Neural progenitor cell (in vitro differentiated cells): ENCODE data around the gene AUTS2.

ENCODE experiments used
- EZH2 ChIP-seq: fragments of 200-600 bp; sonication (generic); IDR thresholded peaks from 2 replicates; pipeline ENCODE4 v1.6.1; 2017; ENCODE audit warnings: antibody characterized with exemption, mild to moderate bottlenecking, moderate library complexity
- EZH2phosphoT487 ChIP-seq: fragments of 200-600 bp; sonication (generic); IDR thresholded peaks from 2 replicates; pipeline ENCODE4 v1.6.1; 2017; ENCODE audit warnings: antibody characterized with exemption
- TF ChIP-seq, protein P1 (sequence below): fragments of 200-600 bp; sonication (generic); IDR thresholded peaks from 2 replicates; pipeline ENCODE4 v1.5.1; 2017; ENCODE audit warnings: antibody characterized with exemption, mild to moderate bottlenecking

DNA sequence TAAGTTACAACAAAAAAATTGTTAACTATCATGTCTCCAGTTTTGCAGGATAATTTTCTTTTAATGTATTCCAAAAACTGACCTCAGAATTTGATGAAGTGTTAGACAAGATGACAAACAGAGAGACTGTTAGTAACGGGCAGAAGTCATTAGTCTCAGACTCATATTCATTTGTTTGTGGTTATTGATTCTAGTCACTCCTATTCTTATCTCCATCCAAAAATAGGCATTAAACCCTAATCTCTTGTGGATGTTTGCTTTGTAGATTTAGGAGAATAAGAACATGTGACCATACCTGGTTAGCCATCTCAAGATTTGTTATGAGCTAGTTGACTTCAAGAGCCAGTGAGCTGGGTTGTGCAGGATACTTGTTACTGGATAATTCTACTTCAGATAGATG is 261.1 kb downstream of the AUTS2 start:
- TF ChIP-seq, protein P1, sequence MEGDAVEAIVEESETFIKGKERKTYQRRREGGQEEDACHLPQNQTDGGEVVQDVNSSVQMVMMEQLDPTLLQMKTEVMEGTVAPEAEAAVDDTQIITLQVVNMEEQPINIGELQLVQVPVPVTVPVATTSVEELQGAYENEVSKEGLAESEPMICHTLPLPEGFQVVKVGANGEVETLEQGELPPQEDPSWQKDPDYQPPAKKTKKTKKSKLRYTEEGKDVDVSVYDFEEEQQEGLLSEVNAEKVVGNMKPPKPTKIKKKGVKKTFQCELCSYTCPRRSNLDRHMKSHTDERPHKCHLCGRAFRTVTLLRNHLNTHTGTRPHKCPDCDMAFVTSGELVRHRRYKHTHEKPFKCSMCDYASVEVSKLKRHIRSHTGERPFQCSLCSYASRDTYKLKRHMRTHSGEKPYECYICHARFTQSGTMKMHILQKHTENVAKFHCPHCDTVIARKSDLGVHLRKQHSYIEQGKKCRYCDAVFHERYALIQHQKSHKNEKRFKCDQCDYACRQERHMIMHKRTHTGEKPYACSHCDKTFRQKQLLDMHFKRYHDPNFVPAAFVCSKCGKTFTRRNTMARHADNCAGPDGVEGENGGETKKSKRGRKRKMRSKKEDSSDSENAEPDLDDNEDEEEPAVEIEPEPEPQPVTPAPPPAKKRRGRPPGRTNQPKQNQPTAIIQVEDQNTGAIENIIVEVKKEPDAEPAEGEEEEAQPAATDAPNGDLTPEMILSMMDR = no peak
- no peak for TF ChIP-seq EZH2
- TF ChIP-seq EZH2phosphoT487 = no peak
